Colonic mucosa (tissue), 4 donors: ENCODE results near the gene MUC12. TPM values are rescaled to one million over a fixed set of nuclear protein-coding genes. Genes with fewer than 3 reads are reported as not detected.

Experiments used
- DNase-seq: peaks from one replicate; pipeline ENCODE4 v3.0.0-alpha.2; 2020
- H3K27ac ChIP-seq: fragments of 200-600 bp; one replicate; pipeline ENCODE4 v1.8.0; 2021
- H3K27me3 ChIP-seq: fragments of 200-600 bp; one replicate; pipeline ENCODE4 v1.8.0; 2021
- H3K36me3 ChIP-seq: fragments of 200-600 bp; one replicate; pipeline ENCODE4 v1.8.0; 2021
- H3K4me1 ChIP-seq: fragments of 200-600 bp; one replicate; pipeline ENCODE4 v1.8.0; 2021; ENCODE audit warnings: mild to moderate bottlenecking
- H3K4me3 ChIP-seq: fragments of 200-600 bp; one replicate; pipeline ENCODE4 v1.8.0; 2021
- H3K9ac ChIP-seq, 2 donors: one replicate each; pipeline ENCODE4 v1.7.0; 2013; ENCODE audit warnings: control low read depth in 2 of 2, low read depth in 2 of 2, low read length in 2 of 2
- H3K9me3 ChIP-seq: fragments of 200-600 bp; one replicate; pipeline ENCODE4 v1.8.0; 2021
- intact Hi-C: fragments of 100-400 bp; cut with DNase I; formaldehyde crosslinking; loops from one replicate; pipeline ENCODE4 v1.14.1; 2022
- total RNA-seq, 2 donors: library from RNA; stranded (reverse); fragmentation: NEBNext Ultra II Directional in 1 of 2; extraction: Animal tissue kit (Norgen Biotek cat#: 25700) in 1 of 2; gene quantifications; one replicate each; pipeline ENCODE4 v1.2.1, GENCODE V29; 2021
- TF ChIP-seq, protein P1 (sequence below): fragments of 200-600 bp; IDR thresholded peaks from one replicate; pipeline ENCODE4 v1.8.0; 2022; ENCODE audit warnings: antibody characterized with exemption, mild to moderate bottlenecking
- donor health status: healthy.
- donor health status: DM: no; HTN: no; CAD: no.
- donor health status: DM: no; HTN: no; CAD: no.

MUC12 gene
- total RNA-seq, 2 donors from 2014 or later: 331 to 542 TPM

DNA sequence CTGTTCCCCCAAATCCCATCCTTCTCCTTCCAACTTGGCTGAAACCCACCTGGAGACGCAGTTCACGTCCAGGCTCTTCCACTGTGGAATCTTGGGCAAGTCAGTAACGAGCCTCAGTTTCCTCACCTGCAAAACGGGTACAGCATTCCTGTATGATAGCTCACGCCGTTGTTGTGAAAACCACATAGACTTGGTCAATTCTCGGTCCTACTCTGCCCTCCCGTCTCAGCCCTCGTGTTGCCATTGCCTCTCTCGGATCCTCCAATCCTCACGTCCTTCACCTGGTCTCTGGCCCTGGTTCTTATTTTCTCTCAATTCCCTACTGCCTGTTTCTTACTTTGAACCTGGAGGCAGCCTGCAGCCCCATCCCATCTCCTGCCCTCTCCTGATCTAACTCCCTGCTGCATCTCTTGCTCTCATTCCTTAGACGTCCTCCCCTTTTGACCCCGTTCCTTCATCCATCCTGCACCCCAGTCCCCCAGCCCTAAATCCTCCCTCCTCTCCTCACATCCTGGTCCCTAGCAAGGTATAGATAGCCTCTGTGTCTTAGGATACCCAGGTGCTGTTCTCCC lies 2.0 kb upstream of the MUC12 start:
- Histone ChIP-seq H3K9ac (peak overlapping the region; percentile 57 to 95), H3K27ac (peak overlapping the region; percentile 89), H3K4me1 (no peaks in the 10 kb centered on the region), H3K27me3 (peaks cover 21% of the 10 kb centered on the region), H3K4me3 (peak overlapping the region; percentile 58), H3K9me3 (no peaks in the 10 kb centered on the region), H3K36me3 (no peaks in the 10 kb centered on the region)
- TF ChIP-seq, protein P1, sequence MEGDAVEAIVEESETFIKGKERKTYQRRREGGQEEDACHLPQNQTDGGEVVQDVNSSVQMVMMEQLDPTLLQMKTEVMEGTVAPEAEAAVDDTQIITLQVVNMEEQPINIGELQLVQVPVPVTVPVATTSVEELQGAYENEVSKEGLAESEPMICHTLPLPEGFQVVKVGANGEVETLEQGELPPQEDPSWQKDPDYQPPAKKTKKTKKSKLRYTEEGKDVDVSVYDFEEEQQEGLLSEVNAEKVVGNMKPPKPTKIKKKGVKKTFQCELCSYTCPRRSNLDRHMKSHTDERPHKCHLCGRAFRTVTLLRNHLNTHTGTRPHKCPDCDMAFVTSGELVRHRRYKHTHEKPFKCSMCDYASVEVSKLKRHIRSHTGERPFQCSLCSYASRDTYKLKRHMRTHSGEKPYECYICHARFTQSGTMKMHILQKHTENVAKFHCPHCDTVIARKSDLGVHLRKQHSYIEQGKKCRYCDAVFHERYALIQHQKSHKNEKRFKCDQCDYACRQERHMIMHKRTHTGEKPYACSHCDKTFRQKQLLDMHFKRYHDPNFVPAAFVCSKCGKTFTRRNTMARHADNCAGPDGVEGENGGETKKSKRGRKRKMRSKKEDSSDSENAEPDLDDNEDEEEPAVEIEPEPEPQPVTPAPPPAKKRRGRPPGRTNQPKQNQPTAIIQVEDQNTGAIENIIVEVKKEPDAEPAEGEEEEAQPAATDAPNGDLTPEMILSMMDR: no peak
- DNase-seq: peak; percentile 71
- intact Hi-C loops: loop anchor here (5.0 kb wide), 1 partner anchor 65 kb away; no protein-coding TSS in a partner anchor

DNA sequence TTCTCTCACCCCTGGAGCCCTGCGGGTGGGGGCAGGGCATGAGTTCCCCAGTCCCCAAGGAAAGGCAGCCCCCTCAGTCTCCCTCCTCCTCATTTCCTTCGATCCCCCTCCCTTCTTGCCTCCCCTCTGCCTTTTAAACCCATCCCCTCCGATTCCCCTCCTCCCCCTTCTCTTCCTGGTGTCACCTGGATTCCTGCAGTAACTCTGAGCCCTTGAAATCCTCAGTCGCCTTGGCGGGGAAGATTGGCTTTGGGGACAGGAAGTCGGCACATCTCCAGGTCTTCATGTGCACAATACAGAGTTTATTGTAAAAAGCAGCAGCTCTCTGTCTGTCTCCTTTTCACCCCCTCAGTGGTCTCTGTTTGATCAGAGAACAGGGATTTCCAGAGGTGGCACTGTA lies 1.3 kb upstream of the MUC12 start:
- no peaks in the 10 kb centered on the region for H3K9me3 ChIP-seq
- no peak overlapping the region for H3K27ac ChIP-seq
- peak overlapping the region; percentile 57 to 95 for H3K9ac ChIP-seq
- no peaks in the 10 kb centered on the region for H3K4me1 ChIP-seq
- no peak for DNase-seq
- peaks cover 21% of the 10 kb centered on the region for H3K27me3 ChIP-seq
- H3K4me3 ChIP-seq: no peak overlapping the region
- intact Hi-C loops: loop anchor here (5.0 kb wide), 1 partner anchor 66 kb away; no protein-coding TSS in a partner anchor
- TF ChIP-seq, protein P1: no peak
- no peaks in the 10 kb centered on the region for H3K36me3 ChIP-seq

DNA sequence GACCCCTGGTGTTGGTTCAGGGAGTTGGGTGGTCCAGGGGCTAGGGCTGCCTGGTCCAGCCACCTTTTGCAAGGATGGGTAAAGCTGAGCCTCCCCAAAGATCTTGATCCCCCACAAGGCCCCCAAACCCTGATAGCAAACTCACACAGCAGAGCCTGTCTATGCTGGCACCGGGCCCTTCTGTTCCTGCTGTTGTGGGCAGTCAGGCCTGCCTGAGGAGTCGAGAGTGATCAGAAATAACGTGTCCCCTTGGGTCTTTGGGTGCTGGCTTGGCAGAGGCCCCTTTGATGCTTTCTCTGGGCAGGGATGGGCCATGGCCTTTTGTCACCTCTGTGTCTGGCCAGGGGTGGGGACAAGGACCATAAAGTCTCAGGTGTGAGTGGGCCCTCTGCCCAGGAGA lies 715 bp upstream of the MUC12 start:
- Histone ChIP-seq H3K27me3 (peaks cover 17% of the 10 kb centered on the region), H3K4me3 (peak overlapping the region; percentile 11), H3K9me3 (no peaks in the 10 kb centered on the region), H3K9ac (peak overlapping the region; percentile 66 to 95), H3K27ac (peak overlapping the region; percentile 55), H3K4me1 (no peaks in the 10 kb centered on the region), H3K36me3 (no peaks in the 10 kb centered on the region)
- TF ChIP-seq, protein P1: no peak
- intact Hi-C loops: loop anchor here (5.0 kb wide), 1 partner anchor 66 kb away; no protein-coding TSS in a partner anchor
- DNase-seq: peak; percentile 53

DNA sequence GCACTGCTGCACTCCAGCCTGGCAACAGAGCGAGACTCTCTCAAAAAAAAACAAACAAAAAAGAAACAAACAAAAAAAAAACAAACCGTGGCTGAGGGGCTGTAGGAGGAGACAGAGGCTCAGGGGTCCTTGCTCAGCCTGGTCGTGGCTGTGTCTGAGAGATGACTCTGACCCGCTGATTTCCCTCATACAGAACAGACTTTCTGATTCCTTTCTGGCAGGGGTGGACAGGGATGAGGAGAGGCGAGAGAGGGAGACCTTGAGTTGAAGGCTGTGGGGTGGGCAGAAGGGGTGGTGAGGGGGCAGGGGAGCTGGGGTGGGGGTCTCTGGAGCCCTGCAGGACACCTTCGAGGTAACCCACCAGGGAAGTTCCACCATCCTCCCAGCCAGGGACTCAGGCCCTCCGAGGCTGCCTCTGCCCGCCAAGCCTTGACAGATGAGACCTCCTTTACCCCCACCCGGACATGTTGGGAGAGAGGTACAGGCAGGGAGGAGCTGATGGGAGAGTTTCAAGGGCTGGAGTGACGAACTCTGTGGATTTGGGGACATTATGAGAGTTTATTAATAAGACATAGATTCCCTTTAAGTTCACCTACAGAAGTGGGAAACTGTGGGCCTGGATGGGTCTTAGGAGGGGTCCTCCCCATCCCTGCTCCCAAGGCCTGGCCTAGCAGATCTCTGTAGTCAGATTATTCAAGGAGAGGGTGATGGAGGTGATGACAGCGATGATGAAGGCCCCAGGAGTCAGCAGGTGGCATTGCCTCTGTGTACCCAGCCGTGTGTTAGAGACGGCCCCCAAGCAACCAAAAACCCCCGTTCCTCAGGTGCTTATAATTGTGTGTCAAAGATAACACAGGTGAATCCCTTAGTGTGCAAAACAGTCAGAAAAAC lies 2.0 kb downstream of the MUC12 start:
- DNase-seq: no peak
- TF ChIP-seq, protein P1: no peak
- peaks cover 7% of the 10 kb centered on the region for H3K27me3 ChIP-seq
- peaks cover 7% of the 10 kb centered on the region for H3K4me1 ChIP-seq
- peak overlapping the region in 1 of 2 donors; percentile 74 for H3K9ac ChIP-seq
- intact Hi-C loops: no loop called here
- H3K27ac ChIP-seq: peak overlapping the region; percentile 86
- H3K36me3 ChIP-seq: no peaks in the 10 kb centered on the region
- peak overlapping the region; percentile 19 for H3K4me3 ChIP-seq
- no peaks in the 10 kb centered on the region for H3K9me3 ChIP-seq

DNA sequence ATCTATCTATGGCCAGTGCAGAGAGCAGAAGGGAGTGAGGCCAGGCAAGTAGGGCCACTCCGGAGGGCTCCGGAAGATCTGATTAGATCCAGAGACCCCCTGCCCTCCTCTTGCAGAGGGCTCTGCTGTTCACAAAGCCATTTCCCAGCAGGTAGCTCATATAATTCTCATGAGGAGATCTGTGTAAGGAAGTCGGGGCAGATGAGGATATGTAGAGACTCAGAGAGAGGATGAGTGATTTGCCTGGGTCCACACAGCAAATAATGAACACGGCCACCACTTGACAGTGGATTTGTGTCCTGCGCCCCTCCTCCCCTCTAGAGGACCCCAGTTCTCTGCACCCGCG lies 2.6 kb downstream of the MUC12 start:
- intact Hi-C loops: no loop called here
- Histone ChIP-seq H3K4me3 (peak overlapping the region; percentile 19), H3K9ac (peak overlapping the region in 1 of 2 donors; percentile 74), H3K9me3 (no peaks in the 10 kb centered on the region), H3K36me3 (no peaks in the 10 kb centered on the region), H3K27me3 (peaks cover under 1% of the 10 kb centered on the region), H3K4me1 (peaks cover 7% of the 10 kb centered on the region), H3K27ac (peak overlapping the region; percentile 86)
- TF ChIP-seq, protein P1: no peak
- DNase-seq: no peak
